Measurements from ENCODE around the gene AMFR. TPM values are rescaled to one million over a fixed set of nuclear protein-coding genes. Genes with fewer than 3 reads are reported as not detected.

AMFR gene
- total and polyA plus RNA-seq, 2 of the 8 experiments (the other 6 are each of a cell fraction or from before 2014, with no cell fraction given), result 18.6 to 21.7 TPM

DNA sequence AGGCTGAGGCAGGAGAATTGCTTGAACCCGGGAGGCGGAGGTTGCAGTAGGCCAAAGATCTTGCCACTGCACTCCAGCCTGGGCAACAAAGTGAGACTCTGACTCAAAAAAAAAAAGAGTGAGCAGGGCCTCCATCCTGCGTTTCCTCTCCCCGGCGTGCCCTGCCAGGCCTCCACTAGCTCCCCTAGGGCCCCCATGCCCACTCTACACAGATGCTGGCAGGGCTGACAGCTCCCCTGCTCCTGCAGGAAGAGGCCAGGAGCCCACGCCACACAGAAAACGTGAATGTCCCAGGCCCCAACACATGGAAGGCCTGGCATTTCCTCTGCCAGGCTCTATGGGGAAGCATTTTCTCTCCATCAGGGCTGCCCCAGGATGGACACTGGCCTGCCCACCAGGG is 109.4 kb downstream of the AMFR start:
- Histone ChIP-seq H2AFZ (ENCODE audit: low read length) (no peak overlapping the region), H3K27me3 (replicated peaks in 1 of 4; ENCODE audit: control insufficient read depth in 3 of 4, extremely low read depth in 1 of 4, insufficient read depth in 3 of 4, low read length in 3 of 4) (peaks cover 0 to 5% (median 0%) of the 10 kb centered on the region in 4 experiments; a peak in 2 of 7 replicates), H3K4me2 (ENCODE audit: insufficient read depth in 1 of 2, low read depth in 2 of 2, low read length in 2 of 2) (no peak overlapping the region), H3K27ac (ENCODE audit: low read depth, low read length) (no peak overlapping the region), H3K4me1 (replicated peaks in 1 of 4; ENCODE audit: control insufficient read depth in 3 of 4, insufficient read depth in 4 of 4, low read length in 3 of 4) (peaks cover 0 to 4% (median 3%) of the 10 kb centered on the region in 4 experiments; a peak in 2 of 7 replicates), H3K79me2 (ENCODE audit: control insufficient read depth in 1 of 2, insufficient read depth in 2 of 2, low read length in 2 of 2) (no peaks in the 10 kb centered on the region), H3K4ac (replicated peaks; ENCODE audit: insufficient read length, low read depth, low read length) (no peak overlapping the region), H3K36me3 (ENCODE audit: control insufficient read depth in 2 of 4, insufficient read depth in 4 of 4, low read length in 3 of 4) (no peaks in the 10 kb centered on the region), H2AK5ac (ENCODE audit: low read depth, low read length) (no peak overlapping the region), H4K20me1 (replicated peaks in 1 of 2; ENCODE audit: control insufficient read depth in 1 of 2, insufficient read depth in 2 of 2, low read length in 2 of 2) (peaks cover 0 to 4% of the 10 kb centered on the region in 2 experiments), H3K4me3 (ENCODE audit: extremely low read depth in 1 of 4, insufficient read depth in 2 of 4, low read depth in 3 of 4, low read length in 4 of 4) (no peak overlapping the region), H3K79me1 (ENCODE audit: low read depth, low read length) (no peaks in the 10 kb centered on the region), H3K9ac (replicated peaks in 1 of 4; ENCODE audit: extremely low read depth in 1 of 4, low read depth in 3 of 4, low read length in 3 of 4) (no peak overlapping the region), H2BK15ac (ENCODE audit: low read length) (no peak overlapping the region), H2BK120ac (replicated peaks; ENCODE audit: low read depth, low read length) (no peak overlapping the region), H3K9me3 (ENCODE audit: insufficient read depth in 2 of 2, low read depth in 1 of 2, low read length in 1 of 2) (no peaks in the 10 kb centered on the region), H3K14ac (ENCODE audit: insufficient read length) (no peak overlapping the region), H2BK20ac (ENCODE audit: low read length) (no peak overlapping the region), H3K18ac (ENCODE audit: extremely low read depth, low read length) (no peak overlapping the region), H4K8ac (ENCODE audit: extremely low read depth, insufficient read depth, low read length) (no peak overlapping the region), H3K23me2 (ENCODE audit: low read depth, low read length) (no peaks in the 10 kb centered on the region), H3K56ac (replicated peaks; ENCODE audit: insufficient read length, low read depth, low read length) (no peak overlapping the region), H4K5ac (ENCODE audit: insufficient read length, low read depth, low read length) (no peak overlapping the region), H3K23ac (ENCODE audit: insufficient read length) (no peak overlapping the region), H4K91ac (replicated peaks; ENCODE audit: insufficient read length, low read length) (no peak overlapping the region), H2BK12ac (ENCODE audit: low read depth, low read length) (no peak overlapping the region), H2BK5ac (ENCODE audit: low read depth, low read length) (no peak overlapping the region)
- ChIA-PET CTCF (ENCODE audit: partially characterized antibody) (interaction anchor here (1.1 to 6.2 kb wide), 5 partner anchors 10 to 372 kb away, joined by 3 to 61 read pairs (median 15); no protein-coding TSS in a partner anchor), POLR2A (ENCODE audit: partially characterized antibody) (interaction anchor here (0.7 kb wide), 1 partner anchor 11 kb away, joined by 3 read pairs; no protein-coding TSS in a partner anchor)
- WGBS, 2 experiments (ENCODE audit: extremely low coverage in 1 of 2, insufficient coverage in 1 of 2, insufficient read length in 1 of 2, insufficient replicate concordance in 2 of 2, low coverage in 1 of 2, low lambda C conversion rate in 2 of 2, missing lambda C conversion rate in 1 of 2), result 88% methylated on average over 7 of the region's 7 CpGs; no CpG with 5 or more reads in 1 of the 2 experiments
- no peak for DNase-seq (ENCODE audit: low read depth in 1 of 2, low spot score in 2 of 2)
- FAIRE-seq, result no peak
- TF ChIP-seq SIX5 (IDR thresholded peaks at IDR 0.05; ENCODE audit: low read depth, low read length) (no peak), KDM1A (IDR thresholded peaks at IDR 0.05; ENCODE audit: borderline replicate concordance, low read length) (no peak), KDM4A (IDR thresholded peaks at IDR 0.05; ENCODE audit: low read depth, low read length, severe bottlenecking) (no peak), RNF2 (IDR thresholded peaks at IDR 0.05; ENCODE audit: borderline replicate concordance, low read depth, low read length, missing control alignments, poor library complexity, severe bottlenecking) (no peak), NRF1 (IDR thresholded peaks at IDR 0.05; ENCODE audit: low read depth, low read length) (no peak), FOSL1 (IDR thresholded peaks at IDR 0.05; ENCODE audit: insufficient read depth, low read depth, low read length) (no peak), EZH2 (IDR thresholded peaks at IDR 0.05; ENCODE audit: low read depth, low read length, severe bottlenecking) (no peak), HDAC2 (IDR thresholded peaks at IDR 0.05; ENCODE audit: borderline replicate concordance in 1 of 2, low read depth in 2 of 2, low read length in 2 of 2) (no peak), BRCA1 (IDR thresholded peaks at IDR 0.05; ENCODE audit: low read depth, low read length) (no peak), TAF7 (optimal IDR thresholded peaks at IDR 0.05; ENCODE audit: borderline replicate concordance, low read depth, low read length) (no peak), CBX8 (IDR thresholded peaks at IDR 0.05; ENCODE audit: borderline replicate concordance, low read depth, low read length) (no peak)
- TF ChIP-seq, protein P1, sequence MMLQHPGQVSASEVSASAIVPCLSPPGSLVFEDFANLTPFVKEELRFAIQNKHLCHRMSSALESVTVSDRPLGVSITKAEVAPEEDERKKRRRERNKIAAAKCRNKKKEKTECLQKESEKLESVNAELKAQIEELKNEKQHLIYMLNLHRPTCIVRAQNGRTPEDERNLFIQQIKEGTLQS (IDR thresholded peaks at IDR 0.05; ENCODE audit: insufficient read depth, low read depth, low read length), result no peak
